ENCODE results near the gene HELZ. TPM values are rescaled to one million over a fixed set of nuclear protein-coding genes. Genes with fewer than 3 reads are reported as not detected.
"Not testable (repeated sequence)": the region's sequence is repeated elsewhere in the genome, so short reads cannot be mapped to it uniquely, and the experiment has no call there.

HELZ gene
- total RNA-seq, 1 experiment from 2014 or later = 75.0 TPM

GRCh38 chr17:67047382-67047781 is 197.6 kb downstream of the HELZ start:
- in situ Hi-C loops (cut with HindIII; ENCODE audit: low sequenced_read_pairs) = no loop called here
- DNase-seq (ENCODE audit: low spot score) = no peak

DNA sequence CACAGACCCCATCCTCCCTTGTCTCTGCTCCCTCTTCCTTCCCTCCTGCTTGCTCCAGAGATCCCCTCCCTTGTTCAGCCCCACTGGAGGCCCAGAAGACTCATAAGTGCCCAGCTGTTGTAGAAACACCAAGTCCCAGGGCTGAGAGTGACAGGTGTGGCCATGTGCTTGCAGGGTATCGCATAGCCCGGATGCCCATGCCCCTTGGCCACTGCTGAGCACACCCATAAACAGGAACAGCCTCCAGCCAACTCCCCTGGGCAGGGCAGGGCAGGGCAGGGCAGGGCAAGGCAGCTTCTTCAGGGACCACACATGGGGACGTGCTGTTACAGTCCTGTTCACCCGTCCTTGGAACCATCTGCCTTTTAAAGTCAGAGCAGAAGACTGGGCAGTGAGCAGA is 198.6 kb downstream of the HELZ start:
- in situ Hi-C loops (cut with HindIII; ENCODE audit: low sequenced_read_pairs) = no loop called here
- no peak for DNase-seq (ENCODE audit: low spot score)

- no peak for DNase-seq (ENCODE audit: low spot score)
- in situ Hi-C loops (cut with HindIII; ENCODE audit: low sequenced_read_pairs) = no loop called here
These were observed 200.1 kb downstream of the HELZ start for GRCh38 chr17:67044940-67045339.

DNA sequence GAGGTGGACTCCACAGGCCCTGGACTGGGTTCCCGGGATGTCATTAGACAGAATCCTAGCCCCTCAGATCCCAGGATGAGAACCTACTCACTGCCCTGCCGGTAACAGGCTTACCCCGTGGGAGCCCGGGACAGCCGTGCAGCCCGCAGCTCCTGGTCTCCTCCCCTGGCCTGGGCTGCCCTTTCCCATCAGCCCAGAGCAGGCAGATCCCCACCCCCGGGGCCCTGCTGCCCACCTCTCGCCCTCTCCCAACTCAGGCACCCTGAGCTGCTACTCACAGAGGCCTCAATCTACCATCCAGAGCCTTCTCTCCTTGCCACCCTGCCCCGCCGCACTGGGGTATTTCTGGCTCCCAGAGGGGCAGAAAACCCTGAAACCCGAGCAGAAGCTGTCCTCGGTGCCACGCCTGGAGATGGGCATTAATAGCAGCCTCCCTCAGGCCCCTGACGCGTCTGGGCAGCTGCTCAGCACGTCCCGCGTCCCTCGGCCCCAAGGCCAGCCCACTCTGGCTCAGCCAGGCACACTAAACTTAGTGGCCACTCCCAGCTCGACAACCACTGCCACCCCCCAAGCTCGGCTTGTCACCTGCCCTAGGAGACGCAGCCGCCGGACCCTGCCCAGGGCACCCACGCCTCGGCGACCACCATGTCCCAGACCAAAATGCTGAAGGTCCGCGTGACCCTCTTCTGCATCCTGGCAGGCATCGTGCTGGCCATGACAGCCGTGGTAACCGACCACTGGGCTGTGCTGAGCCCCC is 200.8 kb downstream of the HELZ start, which contains the start of gene CACNG1:
TSS of gene CACNG1 (plus strand) at position 539 of the 757 bp plus-strand sequence. CDS start at position 646, 107 bp downstream.
- no peak for DNase-seq (ENCODE audit: low spot score)

DNA sequence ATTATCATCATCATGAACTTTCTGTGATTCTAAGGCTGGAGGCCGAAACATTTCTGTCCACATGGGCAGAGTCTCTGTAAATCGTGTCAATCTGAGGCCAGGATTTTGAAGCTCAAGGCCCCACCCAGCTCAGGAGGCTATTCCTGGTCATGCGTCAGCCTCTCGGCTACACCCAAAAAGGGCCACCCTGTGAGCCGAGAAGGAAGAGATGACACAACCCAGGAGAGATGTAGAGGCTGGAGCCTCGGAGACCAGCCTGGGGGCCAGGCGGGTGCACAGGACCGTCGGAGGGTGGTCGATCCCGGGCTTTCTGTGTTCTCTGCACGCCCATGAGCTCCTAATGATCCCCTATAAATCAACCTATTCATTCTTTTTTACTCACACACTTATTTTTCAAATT is 201.7 kb downstream of the HELZ start:
- in situ Hi-C loops (cut with HindIII; ENCODE audit: low sequenced_read_pairs) = no loop called here

More for the DNA sequence above, 200.8 kb downstream of the HELZ start, which contains the start of gene CACNG1:
- in situ Hi-C loops (cut with HindIII; ENCODE audit: low sequenced_read_pairs) = no loop called here

GRCh38 chr17:67041941-67042899 is 202.8 kb downstream of the HELZ start:
- DNase-seq (ENCODE audit: low spot score) = no peak
- in situ Hi-C loops (cut with HindIII; ENCODE audit: low sequenced_read_pairs) = no loop called here

More for the DNA sequence above, 201.7 kb downstream of the HELZ start:
- no peak for DNase-seq (ENCODE audit: low spot score)

DNA sequence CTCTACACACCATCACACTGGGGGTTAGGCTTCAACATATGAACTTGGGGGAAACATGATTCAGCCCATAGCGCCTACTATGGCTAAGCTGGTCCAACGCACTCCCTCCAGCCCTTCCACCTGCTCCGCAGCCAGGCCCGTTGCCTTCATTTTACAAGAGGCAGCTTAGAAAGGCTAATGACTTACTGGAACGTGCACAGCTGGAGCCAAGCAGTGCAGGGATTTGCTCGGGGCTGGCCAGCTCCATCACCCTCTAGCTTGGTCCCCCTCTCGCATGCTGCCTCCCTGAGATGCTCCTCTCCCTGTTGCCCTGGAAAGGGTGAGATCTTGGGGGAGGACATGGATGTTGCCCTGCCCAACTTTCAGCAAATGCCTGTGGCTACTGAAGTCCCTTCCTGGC is 203.5 kb downstream of the HELZ start:
- no peak for DNase-seq (ENCODE audit: low spot score)
- in situ Hi-C loops (cut with HindIII; ENCODE audit: low sequenced_read_pairs) = no loop called here

- in situ Hi-C loops (cut with HindIII; ENCODE audit: low sequenced_read_pairs); DNase-seq (ENCODE audit: low spot score): not testable (repeated sequence)
These were observed 203.9 kb downstream of the HELZ start for GRCh38 chr17:67041119-67041518.

DNA sequence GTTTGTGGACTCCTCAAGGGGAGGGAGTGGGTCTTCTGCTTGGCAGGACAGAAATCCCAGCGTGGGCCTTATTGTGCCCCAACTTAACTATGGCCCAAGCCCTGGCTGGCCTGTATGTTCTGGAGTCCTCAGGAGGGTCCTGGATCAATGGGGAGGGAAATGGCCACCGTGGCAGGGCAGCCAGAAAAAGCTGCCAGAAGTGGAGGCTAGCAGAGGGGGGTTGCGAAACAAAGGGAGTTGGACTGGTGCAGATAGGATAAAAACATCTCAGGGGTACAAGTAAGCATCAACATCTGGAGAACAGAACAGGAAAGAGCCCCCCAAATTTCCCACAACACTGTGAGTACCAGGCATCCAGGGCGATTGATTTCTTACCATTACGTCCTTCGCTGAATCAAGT is 204.3 kb downstream of the HELZ start:
- no peak for DNase-seq (ENCODE audit: low spot score)
- in situ Hi-C loops (cut with HindIII; ENCODE audit: low sequenced_read_pairs) = no loop called here

GRCh38 chr17:67038861-67039365 is 206.1 kb downstream of the HELZ start:
- in situ Hi-C loops (cut with HindIII; ENCODE audit: low sequenced_read_pairs) = no loop called here
- DNase-seq (ENCODE audit: low spot score) = no peak

DNA sequence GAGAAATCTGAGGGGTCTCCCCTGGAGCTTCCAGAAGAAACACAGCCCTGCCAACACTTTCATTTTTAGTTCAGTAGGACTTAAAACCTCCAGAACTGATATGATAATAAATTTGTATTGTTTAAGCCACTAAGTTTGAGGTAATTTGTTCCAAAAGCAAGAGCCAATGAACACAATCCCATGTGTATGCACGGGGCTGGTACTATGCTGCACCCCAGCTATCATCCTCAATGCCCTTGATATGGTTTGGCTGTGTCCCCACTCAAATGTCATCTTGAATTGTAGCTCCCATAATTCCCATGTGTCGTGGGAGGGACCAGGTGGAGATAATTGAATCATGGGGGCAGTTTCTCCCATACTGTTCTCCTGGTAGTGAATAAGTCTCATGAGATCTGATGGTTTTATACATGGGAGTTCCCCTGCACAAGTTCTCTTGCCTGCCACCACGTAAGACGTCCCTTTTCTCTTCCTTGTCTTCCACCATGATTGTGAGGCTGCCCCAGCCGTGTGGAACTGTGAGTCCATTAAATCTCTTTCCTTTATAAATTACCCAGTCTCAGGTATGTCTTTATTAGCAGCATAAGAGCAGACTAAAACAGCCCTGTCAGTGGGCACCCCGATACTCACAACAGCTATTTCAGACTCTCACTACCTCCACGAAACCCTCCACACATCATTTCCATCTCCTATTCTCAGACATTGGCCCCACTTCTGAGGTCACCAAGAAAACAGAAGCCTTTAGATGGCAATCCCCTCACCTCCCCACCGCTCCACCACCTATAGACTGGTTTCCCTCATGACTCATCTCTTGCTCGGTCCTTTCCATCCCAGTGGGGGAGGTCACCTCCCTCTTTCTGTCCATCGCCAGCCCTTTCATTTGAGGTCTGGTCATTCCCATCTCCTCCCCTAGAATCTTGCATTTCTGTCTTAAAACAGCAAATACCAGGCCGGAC is 209.6 kb downstream of the HELZ start:
- DNase-seq (ENCODE audit: low spot score) = no peak
- in situ Hi-C loops (cut with HindIII; ENCODE audit: low sequenced_read_pairs) = no loop called here

DNA sequence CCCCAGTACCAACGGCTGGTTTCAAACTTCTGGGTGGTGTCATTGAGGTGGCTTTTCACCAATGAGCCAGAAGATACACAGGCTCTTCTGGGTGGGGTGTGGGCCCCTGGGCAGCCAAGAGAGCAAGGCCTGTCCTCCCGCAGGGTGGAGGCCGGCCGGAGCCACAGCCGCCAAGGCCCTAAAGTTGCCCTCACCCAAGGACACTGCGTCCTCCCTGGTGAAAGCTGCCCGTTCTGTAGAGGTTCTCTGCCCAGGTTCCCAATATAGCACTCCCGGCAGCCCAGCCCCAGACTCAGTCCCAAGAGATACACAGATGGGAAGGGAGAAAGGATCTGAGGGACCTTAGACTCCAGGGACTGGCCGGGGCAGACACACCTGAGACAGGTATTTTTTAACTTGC is 211.4 kb downstream of the HELZ start:
- DNase-seq (ENCODE audit: low spot score) = no peak
- in situ Hi-C loops (cut with HindIII; ENCODE audit: low sequenced_read_pairs) = no loop called here

- no peak for DNase-seq (ENCODE audit: low spot score)
- in situ Hi-C loops (cut with HindIII; ENCODE audit: low sequenced_read_pairs) = no loop called here
These were observed 212.0 kb downstream of the HELZ start for GRCh38 chr17:67032985-67033384.

DNA sequence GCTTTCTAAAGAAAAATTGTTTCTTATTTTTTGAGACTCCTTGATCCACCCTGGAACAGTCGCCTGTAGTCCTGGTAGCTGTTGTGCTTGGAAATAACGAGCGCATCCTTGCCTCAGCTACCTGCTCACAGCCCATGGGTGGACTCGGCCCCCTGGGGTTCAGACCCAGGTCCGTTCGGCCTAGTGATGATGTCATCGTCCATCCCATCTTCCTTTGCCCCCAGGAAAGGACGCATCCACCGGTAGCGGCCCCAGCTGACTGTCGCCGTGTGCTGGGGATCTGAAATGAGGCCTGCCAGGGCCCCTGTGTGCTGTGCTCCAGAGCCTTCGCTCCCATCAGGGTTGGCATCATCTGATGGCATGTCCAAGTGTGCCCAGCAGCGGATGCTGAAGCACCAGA is 212.6 kb downstream of the HELZ start:
- in situ Hi-C loops (cut with HindIII; ENCODE audit: low sequenced_read_pairs) = no loop called here
- no peak for DNase-seq (ENCODE audit: low spot score)

DNA sequence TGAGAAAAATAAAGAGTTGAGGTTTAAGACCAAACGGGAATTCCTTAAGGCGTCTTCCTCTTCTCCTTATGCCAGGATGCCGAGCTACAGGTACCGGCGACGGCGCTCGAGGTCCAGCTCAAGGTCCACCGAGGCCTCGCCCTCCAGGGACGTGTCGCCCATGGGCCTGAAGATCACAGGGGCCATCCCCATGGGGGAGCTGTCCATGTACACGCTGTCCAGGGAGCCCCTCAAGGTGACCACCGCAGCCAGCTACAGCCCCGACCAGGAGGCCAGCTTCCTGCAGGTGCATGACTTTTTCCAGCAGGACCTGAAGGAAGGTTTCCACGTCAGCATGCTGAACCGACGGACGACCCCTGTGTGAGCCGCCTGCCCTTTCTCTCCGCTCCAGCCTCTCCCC is 214.4 kb downstream of the HELZ start:
- in situ Hi-C loops (cut with HindIII; ENCODE audit: low sequenced_read_pairs) = no loop called here
- no peak for DNase-seq (ENCODE audit: low spot score)

DNA sequence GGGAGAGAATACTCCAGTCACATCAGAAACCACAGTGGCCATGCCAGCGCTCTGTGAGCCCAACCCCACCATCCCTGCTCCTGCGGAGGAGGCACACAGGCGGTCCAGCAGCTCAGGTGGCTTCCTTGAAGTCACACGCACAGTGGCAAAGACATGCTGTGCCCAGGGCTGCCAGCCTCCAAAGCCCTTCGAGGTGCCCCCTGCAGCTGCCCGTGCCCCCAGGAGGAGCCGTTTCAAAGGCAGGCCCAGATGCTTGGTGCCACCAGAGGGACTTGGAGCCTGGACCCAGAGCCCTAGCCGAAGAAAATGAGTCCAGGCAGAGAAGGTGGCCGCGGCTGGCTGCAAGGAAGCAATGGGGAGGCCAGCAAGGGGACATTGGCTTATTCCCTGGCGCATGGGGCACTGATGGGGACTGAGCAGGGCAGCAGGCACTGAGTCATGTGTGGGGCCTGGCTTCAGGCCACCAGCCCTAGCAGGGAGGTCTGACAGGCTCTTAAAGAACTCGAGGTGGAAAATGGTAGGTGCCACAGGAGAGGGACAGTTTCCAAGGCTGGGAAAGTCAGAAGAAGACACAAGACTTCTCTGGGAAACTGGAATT is 217.9 kb downstream of the HELZ start:
- no peak for DNase-seq (ENCODE audit: low spot score)
- in situ Hi-C loops (cut with HindIII; ENCODE audit: low sequenced_read_pairs) = no loop called here

DNA sequence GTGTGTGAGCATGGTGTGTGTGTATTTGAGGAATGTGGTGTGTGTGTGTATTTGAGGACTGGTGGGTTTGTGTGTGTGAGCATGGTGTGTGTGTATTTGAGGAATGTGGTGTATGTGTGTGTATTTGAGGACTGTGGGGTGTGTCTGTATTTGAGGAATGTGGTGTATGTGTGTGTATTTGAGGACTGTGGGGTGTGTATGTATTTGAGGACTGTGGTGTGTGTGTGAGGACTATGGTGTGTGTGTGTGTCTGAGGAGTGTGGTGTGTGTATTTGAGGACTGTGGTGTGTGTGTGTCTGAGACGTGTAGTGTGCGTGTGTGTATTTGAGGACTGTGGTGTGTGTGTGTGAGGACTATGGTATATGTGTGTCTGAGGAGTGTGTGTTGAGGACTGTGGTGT is 218.7 kb downstream of the HELZ start:
- in situ Hi-C loops (cut with HindIII; ENCODE audit: low sequenced_read_pairs) = no loop called here
- DNase-seq (ENCODE audit: low spot score) = no peak

DNA sequence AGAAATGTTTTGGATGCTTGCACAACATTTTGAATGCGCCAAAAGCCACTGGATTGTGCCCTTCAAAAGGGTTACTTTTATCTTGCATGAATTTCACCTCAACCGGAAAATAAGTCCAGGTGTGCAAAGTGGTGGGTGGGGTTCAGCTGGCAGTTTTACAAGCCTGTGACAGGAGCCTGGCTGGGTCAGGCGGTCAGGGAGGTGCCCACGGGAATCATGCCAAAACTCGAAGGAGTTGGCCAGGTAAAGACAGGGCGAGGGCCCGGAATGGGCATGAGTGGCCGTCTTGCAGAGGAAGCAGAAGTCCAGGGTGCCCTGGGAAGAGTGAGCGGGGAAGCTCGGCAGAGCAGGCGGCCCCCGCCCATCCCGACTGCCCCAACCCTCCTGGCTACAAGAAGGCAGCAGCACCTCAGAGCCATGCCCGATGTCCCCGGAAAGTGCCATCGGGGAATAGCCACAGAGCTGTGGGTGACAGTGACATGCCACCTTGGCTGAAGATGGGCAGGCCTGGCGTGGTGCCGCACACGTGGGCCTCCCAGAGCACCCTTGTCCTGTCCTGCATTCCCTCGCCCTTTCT is 219.7 kb downstream of the HELZ start:
- no peak for DNase-seq (ENCODE audit: low spot score)
- in situ Hi-C loops (cut with HindIII; ENCODE audit: low sequenced_read_pairs) = no loop called here

All from G401 (cell line).